ENCODE results near the gene TPK1.

The TPK1 gene

GRCh38 chr7:144477348-144477747 is 358.5 kb downstream of the TPK1 start:
- no peak overlapping the region for H3K4me3 Mint-ChIP-seq
- H3K4me1 Mint-ChIP-seq (ENCODE audit: low read depth): no peaks in the 10 kb centered on the region
- no peak overlapping the region for H3K27ac Mint-ChIP-seq
- H3K36me3 Mint-ChIP-seq (ENCODE audit: low read depth): no peaks in the 10 kb centered on the region
- H3K27me3 Mint-ChIP-seq (ENCODE audit: low read depth): no peaks in the 10 kb centered on the region
- H3K9me3 Mint-ChIP-seq: no peaks in the 10 kb centered on the region

GRCh38 chr7:144474800-144475615 is 360.8 kb downstream of the TPK1 start:
- Mint-ChIP-seq H3K9me3 (no peaks in the 10 kb centered on the region), H3K36me3 (ENCODE audit: low read depth) (no peaks in the 10 kb centered on the region), H3K4me3 (no peak overlapping the region), H3K4me1 (ENCODE audit: low read depth) (no peaks in the 10 kb centered on the region), H3K27me3 (ENCODE audit: low read depth) (no peaks in the 10 kb centered on the region), H3K27ac (no peak overlapping the region)

- no peaks in the 10 kb centered on the region for H3K36me3 Mint-ChIP-seq (ENCODE audit: low read depth)
- no peak overlapping the region for H3K4me3 Mint-ChIP-seq
- no peaks in the 10 kb centered on the region for H3K4me1 Mint-ChIP-seq (ENCODE audit: low read depth)
- no peaks in the 10 kb centered on the region for H3K27me3 Mint-ChIP-seq (ENCODE audit: low read depth)
- no peaks in the 10 kb centered on the region for H3K9me3 Mint-ChIP-seq
- no peak overlapping the region for H3K27ac Mint-ChIP-seq
Measured at GRCh38 chr7:144474363-144474762, 361.5 kb downstream of the TPK1 start.

GRCh38 chr7:144473908-144474307 is 361.9 kb downstream of the TPK1 start:
- Mint-ChIP-seq H3K4me1 (ENCODE audit: low read depth) (no peaks in the 10 kb centered on the region), H3K27me3 (ENCODE audit: low read depth) (no peaks in the 10 kb centered on the region), H3K27ac (no peak overlapping the region), H3K4me3 (no peak overlapping the region), H3K36me3 (ENCODE audit: low read depth) (no peaks in the 10 kb centered on the region), H3K9me3 (no peaks in the 10 kb centered on the region)

- H3K4me3 Mint-ChIP-seq: no peak overlapping the region
- H3K27me3 Mint-ChIP-seq (ENCODE audit: low read depth): no peaks in the 10 kb centered on the region
- H3K36me3 Mint-ChIP-seq (ENCODE audit: low read depth): no peaks in the 10 kb centered on the region
- peaks cover 15% of the 10 kb centered on the region for H3K9me3 Mint-ChIP-seq
- no peak overlapping the region for H3K27ac Mint-ChIP-seq
- no peaks in the 10 kb centered on the region for H3K4me1 Mint-ChIP-seq (ENCODE audit: low read depth)
Measured at GRCh38 chr7:144470078-144470477, 365.8 kb downstream of the TPK1 start.

GRCh38 chr7:144468990-144469732 is 366.7 kb downstream of the TPK1 start:
- Mint-ChIP-seq H3K27ac (no peak overlapping the region), H3K4me1 (ENCODE audit: low read depth) (no peaks in the 10 kb centered on the region), H3K27me3 (ENCODE audit: low read depth) (no peaks in the 10 kb centered on the region), H3K9me3 (peaks cover 22% of the 10 kb centered on the region), H3K4me3 (no peak overlapping the region), H3K36me3 (ENCODE audit: low read depth) (no peaks in the 10 kb centered on the region)

GRCh38 chr7:144459635-144460034 is 376.2 kb downstream of the TPK1 start:
- H3K36me3 Mint-ChIP-seq (ENCODE audit: low read depth): peaks cover 3% of the 10 kb centered on the region

GRCh38 chr7:144455040-144455404 is 380.8 kb downstream of the TPK1 start:
- Mint-ChIP-seq H3K4me3 (no peak overlapping the region), H3K27me3 (ENCODE audit: low read depth) (no peaks in the 10 kb centered on the region), H3K27ac (no peak overlapping the region), H3K4me1 (ENCODE audit: low read depth) (no peaks in the 10 kb centered on the region), H3K9me3 (peaks cover 31% of the 10 kb centered on the region), H3K36me3 (ENCODE audit: low read depth) (no peaks in the 10 kb centered on the region)

More at GRCh38 chr7:144459635-144460034, 376.2 kb downstream of the TPK1 start:
- Mint-ChIP-seq H3K4me3 (no peak overlapping the region), H3K9me3 (peaks cover 34% of the 10 kb centered on the region), H3K27me3 (ENCODE audit: low read depth) (no peaks in the 10 kb centered on the region), H3K27ac (no peak overlapping the region), H3K4me1 (ENCODE audit: low read depth) (no peaks in the 10 kb centered on the region)

- Mint-ChIP-seq H3K36me3 (ENCODE audit: low read depth) (no peaks in the 10 kb centered on the region), H3K27me3 (ENCODE audit: low read depth) (no peaks in the 10 kb centered on the region), H3K27ac (no peak overlapping the region), H3K4me1 (ENCODE audit: low read depth) (no peaks in the 10 kb centered on the region), H3K4me3 (no peak overlapping the region), H3K9me3 (peaks cover 26% of the 10 kb centered on the region)
Measured at GRCh38 chr7:144454256-144455039, 381.4 kb downstream of the TPK1 start.

- H3K27me3 Mint-ChIP-seq (ENCODE audit: low read depth): no peaks in the 10 kb centered on the region
- no peaks in the 10 kb centered on the region for H3K4me1 Mint-ChIP-seq (ENCODE audit: low read depth)
- peaks cover 24% of the 10 kb centered on the region for H3K9me3 Mint-ChIP-seq
- H3K36me3 Mint-ChIP-seq (ENCODE audit: low read depth): no peaks in the 10 kb centered on the region
- H3K4me3 Mint-ChIP-seq: no peak overlapping the region
- H3K27ac Mint-ChIP-seq: no peak overlapping the region
Measured at GRCh38 chr7:144452064-144452463, 383.8 kb downstream of the TPK1 start.

GRCh38 chr7:144445590-144445989 is 390.3 kb downstream of the TPK1 start:
- Mint-ChIP-seq H3K27ac (no peak overlapping the region), H3K9me3 (no peaks in the 10 kb centered on the region), H3K36me3 (ENCODE audit: low read depth) (no peaks in the 10 kb centered on the region), H3K4me3 (no peak overlapping the region), H3K27me3 (ENCODE audit: low read depth) (no peaks in the 10 kb centered on the region), H3K4me1 (ENCODE audit: low read depth) (no peaks in the 10 kb centered on the region)

- no peaks in the 10 kb centered on the region for H3K9me3 Mint-ChIP-seq
- no peaks in the 10 kb centered on the region for H3K27me3 Mint-ChIP-seq (ENCODE audit: low read depth)
- H3K36me3 Mint-ChIP-seq (ENCODE audit: low read depth): no peaks in the 10 kb centered on the region
- no peak overlapping the region for H3K27ac Mint-ChIP-seq
- no peaks in the 10 kb centered on the region for H3K4me1 Mint-ChIP-seq (ENCODE audit: low read depth)
- H3K4me3 Mint-ChIP-seq: no peak overlapping the region
Measured at GRCh38 chr7:144439717-144440205, 396.1 kb downstream of the TPK1 start.

GRCh38 chr7:144438759-144439158 is 397.1 kb downstream of the TPK1 start:
- no peaks in the 10 kb centered on the region for H3K36me3 Mint-ChIP-seq (ENCODE audit: low read depth)
- H3K27me3 Mint-ChIP-seq (ENCODE audit: low read depth): no peaks in the 10 kb centered on the region
- H3K9me3 Mint-ChIP-seq: no peaks in the 10 kb centered on the region
- no peak overlapping the region for H3K27ac Mint-ChIP-seq
- no peaks in the 10 kb centered on the region for H3K4me1 Mint-ChIP-seq (ENCODE audit: low read depth)
- no peak overlapping the region for H3K4me3 Mint-ChIP-seq

- H3K9me3 Mint-ChIP-seq: no peaks in the 10 kb centered on the region
- no peaks in the 10 kb centered on the region for H3K27me3 Mint-ChIP-seq (ENCODE audit: low read depth)
- H3K4me3 Mint-ChIP-seq: no peak overlapping the region
- H3K4me1 Mint-ChIP-seq (ENCODE audit: low read depth): no peaks in the 10 kb centered on the region
- H3K27ac Mint-ChIP-seq: no peak overlapping the region
- H3K36me3 Mint-ChIP-seq (ENCODE audit: low read depth): no peaks in the 10 kb centered on the region
Measured at GRCh38 chr7:144437370-144438191, 398.3 kb downstream of the TPK1 start.

All from T-helper 1 cell treated with Interleukin-12 subunit alpha and Interleukin-12 subunit beta and Interleukin-4 antibody, amounts not matched to agents 30 μg/mL and 1 μg/mL, for 36 hours (primary cell).